ENCODE measurements around the gene ESF1. TPM values are rescaled to one million over a fixed set of nuclear protein-coding genes. Genes with fewer than 3 reads are reported as not detected.

The ESF1 gene
- total RNA-seq, 1 donor from 2014 or later, result 9.0 TPM

GRCh38 chr20:13814672-13815071 lies 30.0 kb upstream of the ESF1 start:
- DNase-seq (ENCODE audit: low spot score), result no peak
- Mint-ChIP-seq H3K9me3 (ENCODE audit: low read depth) (no peaks in the 10 kb centered on the region), H3K27me3 (ENCODE audit: low read depth) (no peaks in the 10 kb centered on the region), H3K27ac (ENCODE audit: unreplicated experiment) (no peak overlapping the region), H3K36me3 (ENCODE audit: low read depth) (peaks cover 27% of the 10 kb centered on the region), H3K4me1 (ENCODE audit: low read depth) (peaks cover 7% of the 10 kb centered on the region), H3K4me3 (ENCODE audit: unreplicated experiment) (no peak overlapping the region)
- TF ChIP-seq CTCF (IDR thresholded peaks at IDR 0.05), result no peak

GRCh38 chr20:13813910-13814309 lies 29.2 kb upstream of the ESF1 start:
- Mint-ChIP-seq H3K27me3 (ENCODE audit: low read depth) (no peaks in the 10 kb centered on the region), H3K9me3 (ENCODE audit: low read depth) (no peaks in the 10 kb centered on the region), H3K36me3 (ENCODE audit: low read depth) (peaks cover 27% of the 10 kb centered on the region), H3K4me3 (ENCODE audit: unreplicated experiment) (no peak overlapping the region), H3K27ac (ENCODE audit: unreplicated experiment) (no peak overlapping the region), H3K4me1 (ENCODE audit: low read depth) (peaks cover 7% of the 10 kb centered on the region)
- no peak for DNase-seq (ENCODE audit: low spot score)
- TF ChIP-seq CTCF (IDR thresholded peaks at IDR 0.05), result no peak

- Mint-ChIP-seq H3K27me3 (ENCODE audit: low read depth) (no peaks in the 10 kb centered on the region), H3K36me3 (ENCODE audit: low read depth) (peaks cover 16% of the 10 kb centered on the region), H3K9me3 (ENCODE audit: low read depth) (no peaks in the 10 kb centered on the region), H3K27ac (ENCODE audit: unreplicated experiment) (no peak overlapping the region), H3K4me1 (ENCODE audit: low read depth) (no peaks in the 10 kb centered on the region), H3K4me3 (ENCODE audit: unreplicated experiment) (no peak overlapping the region)
- DNase-seq (ENCODE audit: low spot score), result no peak
- no peak for TF ChIP-seq CTCF (IDR thresholded peaks at IDR 0.05)
Measured at GRCh38 chr20:13810446-13810845, 25.7 kb upstream of the ESF1 start.

- Mint-ChIP-seq H3K4me1 (ENCODE audit: low read depth) (no peaks in the 10 kb centered on the region), H3K36me3 (ENCODE audit: low read depth) (peaks cover 16% of the 10 kb centered on the region), H3K4me3 (ENCODE audit: unreplicated experiment) (no peak overlapping the region), H3K27ac (ENCODE audit: unreplicated experiment) (no peak overlapping the region), H3K9me3 (ENCODE audit: low read depth) (no peaks in the 10 kb centered on the region), H3K27me3 (ENCODE audit: low read depth) (no peaks in the 10 kb centered on the region)
- DNase-seq (ENCODE audit: low spot score), result no peak
- TF ChIP-seq CTCF (IDR thresholded peaks at IDR 0.05), result no peak
Measured at GRCh38 chr20:13809855-13810254, 25.1 kb upstream of the ESF1 start.

- no peak for TF ChIP-seq CTCF (IDR thresholded peaks at IDR 0.05)
- Mint-ChIP-seq H3K9me3 (ENCODE audit: low read depth) (no peaks in the 10 kb centered on the region), H3K27me3 (ENCODE audit: low read depth) (no peaks in the 10 kb centered on the region), H3K36me3 (ENCODE audit: low read depth) (peaks cover 16% of the 10 kb centered on the region), H3K4me1 (ENCODE audit: low read depth) (no peaks in the 10 kb centered on the region), H3K4me3 (ENCODE audit: unreplicated experiment) (no peak overlapping the region), H3K27ac (ENCODE audit: unreplicated experiment) (no peak overlapping the region)
- DNase-seq (ENCODE audit: low spot score), result no peak
Measured at GRCh38 chr20:13809373-13809772, 24.7 kb upstream of the ESF1 start.

Measured in chondrocyte (in vitro differentiated cells).